HUES6 (cell line): ENCODE results near the gene TMEM140.
A peak's percentile ranks its signal among the peaks of the same experiment; 100 is the strongest.

Source experiments
- H3K27ac ChIP-seq: 2 replicates; pipeline ENCODE4 v1.7.0; 2013; ENCODE audit warnings: low read depth, mild to moderate bottlenecking, low read length, inconsistent platforms
- H3K27me3 ChIP-seq: 2 replicates; pipeline ENCODE4 v1.6.1; 2013; ENCODE audit warnings: low read length; ENCODE audit not compliant: control insufficient read depth, insufficient read depth
- H3K36me3 ChIP-seq: 2 replicates; pipeline ENCODE4 v1.6.1; 2013; ENCODE audit warnings: low read length; ENCODE audit not compliant: control insufficient read depth, insufficient read depth
- H3K4me1 ChIP-seq: 2 replicates; pipeline ENCODE4 v1.6.1; 2013; ENCODE audit warnings: low read length; ENCODE audit not compliant: control insufficient read depth, insufficient read depth
- H3K4me3 ChIP-seq: 2 replicates; pipeline ENCODE4 v1.5.1; 2013; ENCODE audit warnings: low read depth, low read length
- H3K9ac ChIP-seq: one replicate; pipeline ENCODE4 v1.6.1; 2013; ENCODE audit warnings: mild to moderate bottlenecking, low read length
- H3K9me3 ChIP-seq: 2 replicates; pipeline ENCODE4 v1.6.1; 2013; ENCODE audit warnings: low read depth, low read length; ENCODE audit not compliant: control insufficient read depth, insufficient read depth

The TMEM140 gene

DNA sequence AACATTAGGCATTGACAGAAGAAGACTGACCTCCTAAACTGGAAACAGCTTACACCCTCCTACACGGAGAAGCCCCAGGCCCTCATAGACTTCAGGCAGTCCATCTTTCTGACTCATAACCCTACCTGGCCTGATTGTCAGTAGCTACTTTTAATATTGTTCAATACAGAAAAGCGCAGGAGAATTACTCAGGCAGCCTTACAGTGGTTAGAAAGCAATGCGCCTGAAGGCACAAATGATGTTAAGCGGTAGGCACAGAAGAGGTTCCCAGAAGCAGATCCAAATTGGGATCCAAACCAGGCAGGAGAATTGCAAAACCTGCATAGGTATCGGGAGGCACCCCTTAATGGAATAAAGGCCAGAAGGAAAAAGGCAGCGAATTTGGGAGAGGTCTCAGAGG is 28.1 kb downstream of the TMEM140 start:
- Histone ChIP-seq H3K27ac (no peak overlapping the region; the same call in 1 of the 2 replicates), H3K36me3 (no peaks in the 10 kb centered on the region), H3K4me3 (no peak overlapping the region), H3K27me3 (no peaks in the 10 kb centered on the region), H3K9me3 (peaks cover 27% of the 10 kb centered on the region), H3K9ac (no peak overlapping the region), H3K4me1 (peaks cover 27% of the 10 kb centered on the region)

DNA sequence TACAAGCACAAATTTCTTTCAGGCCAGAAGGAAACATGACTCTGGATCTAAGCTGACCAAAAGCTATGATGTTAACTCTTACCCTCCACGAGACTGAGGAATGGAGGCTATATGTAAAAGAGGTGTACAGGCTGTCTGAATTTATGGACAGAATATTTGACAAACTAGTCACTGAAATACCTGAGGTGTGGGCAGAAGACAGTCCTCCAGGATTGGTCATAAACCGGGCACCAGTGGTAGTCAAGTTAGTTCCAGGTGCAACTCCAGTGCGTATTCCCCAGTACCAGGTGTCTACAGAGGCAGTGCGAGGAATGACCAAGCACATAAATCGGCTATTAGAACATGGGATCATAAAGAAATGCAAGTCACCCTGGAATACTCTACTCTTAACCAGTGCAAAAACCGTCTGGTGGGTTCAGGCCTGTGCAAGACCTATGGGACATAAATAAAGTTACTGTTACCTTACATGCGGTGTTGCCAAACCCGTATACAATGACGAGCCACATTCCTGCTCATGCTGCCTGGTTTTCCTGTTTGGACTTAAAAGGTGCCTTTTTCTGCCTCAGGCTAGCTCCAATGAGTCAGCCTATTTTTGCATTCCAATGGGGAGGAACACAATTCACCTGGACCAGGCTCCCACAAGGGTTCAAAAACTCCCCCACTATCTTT is 29.3 kb downstream of the TMEM140 start:
- no peak overlapping the region; the same call in 1 of the 2 replicates for H3K4me3 ChIP-seq
- H3K9ac ChIP-seq, result peak overlapping the region; percentile 47
- no peaks in the 10 kb centered on the region for H3K27me3 ChIP-seq
- peak overlapping the region; percentile 58 for H3K27ac ChIP-seq
- peaks cover 39% of the 10 kb centered on the region for H3K9me3 ChIP-seq
- peaks cover 9% of the 10 kb centered on the region for H3K36me3 ChIP-seq
- H3K4me1 ChIP-seq, result peaks cover 20% of the 10 kb centered on the region

DNA sequence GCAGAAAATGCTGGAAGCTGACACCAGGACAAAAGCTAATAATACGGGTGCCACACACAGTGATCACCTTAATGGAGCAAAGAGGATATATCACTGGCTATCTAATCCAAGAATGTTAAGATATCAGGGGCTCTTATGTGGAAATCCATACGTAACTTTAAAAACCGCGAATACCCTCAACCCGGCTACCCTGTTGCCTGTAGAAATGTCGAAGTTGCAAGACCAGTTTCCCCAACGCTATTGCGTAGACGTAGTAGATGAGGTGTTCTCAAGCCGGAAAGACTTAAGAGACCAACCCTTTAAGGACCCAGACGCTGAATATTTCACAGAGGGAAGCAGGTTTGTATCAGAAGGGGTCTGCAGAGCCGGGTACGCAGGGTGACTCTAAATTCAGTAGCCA is 30.5 kb downstream of the TMEM140 start:
- peaks cover 51% of the 10 kb centered on the region for H3K9me3 ChIP-seq

DNA sequence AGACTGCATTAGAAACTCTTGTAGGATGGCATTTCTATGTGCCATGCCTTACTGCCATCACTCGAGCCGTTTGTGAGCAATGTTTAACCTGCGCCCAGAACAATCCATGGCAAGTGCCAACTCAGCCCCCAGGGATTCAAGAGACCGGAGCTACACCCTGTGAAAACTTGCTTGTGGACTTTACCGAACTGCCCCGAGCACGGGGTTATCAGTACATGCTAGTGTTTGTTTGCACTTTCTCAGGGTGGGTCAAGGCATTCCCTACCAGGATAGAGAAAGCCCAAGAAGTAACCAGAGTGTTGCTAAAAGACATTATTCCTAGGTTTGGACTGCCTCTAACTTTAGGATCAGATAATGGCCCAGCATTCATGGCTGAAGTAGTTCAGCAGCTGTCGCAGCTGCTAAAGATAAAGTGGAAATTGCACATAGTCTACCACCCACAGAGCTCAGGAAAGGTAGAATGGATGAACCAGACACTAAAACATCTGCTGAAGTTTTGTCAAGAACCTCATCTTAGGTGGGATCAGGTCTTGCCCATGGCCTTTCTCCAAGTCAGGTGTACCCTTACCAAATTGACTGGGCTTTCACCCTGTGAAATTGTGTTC is 31.6 kb downstream of the TMEM140 start:
- Histone ChIP-seq H3K27ac (no peak overlapping the region), H3K27me3 (no peaks in the 10 kb centered on the region), H3K9ac (no peak overlapping the region), H3K4me3 (no peak overlapping the region), H3K4me1 (peaks cover 20% of the 10 kb centered on the region), H3K36me3 (peaks cover 30% of the 10 kb centered on the region), H3K9me3 (peaks cover 53% of the 10 kb centered on the region)

More for the DNA sequence above, 30.5 kb downstream of the TMEM140 start:
- Histone ChIP-seq H3K4me3 (no peak overlapping the region), H3K27me3 (no peaks in the 10 kb centered on the region), H3K27ac (peak overlapping the region; percentile 58; the same call in 1 of the 2 replicates), H3K4me1 (peaks cover 20% of the 10 kb centered on the region), H3K36me3 (peaks cover 21% of the 10 kb centered on the region), H3K9ac (no peak overlapping the region)

DNA sequence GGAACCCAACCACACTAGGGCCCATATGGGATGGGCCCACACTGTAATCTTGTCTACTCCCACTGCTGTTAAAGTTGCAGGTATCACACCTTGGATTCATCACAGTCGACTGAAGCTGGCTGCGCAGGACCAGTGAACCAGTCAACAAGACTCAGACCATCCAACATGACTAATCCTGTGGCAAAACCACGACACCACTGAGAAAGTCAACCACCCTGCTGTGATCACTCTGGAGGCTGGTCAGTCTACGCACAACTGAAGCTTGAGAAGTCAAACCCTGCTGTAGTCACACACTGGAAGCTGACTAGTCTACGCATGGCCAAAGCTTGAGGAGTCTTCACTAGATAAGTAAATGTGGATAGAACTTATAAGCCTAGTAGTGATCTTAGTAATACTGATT is 32.2 kb downstream of the TMEM140 start:
- Histone ChIP-seq H3K27me3 (no peaks in the 10 kb centered on the region), H3K9me3 (peaks cover 53% of the 10 kb centered on the region), H3K4me3 (no peak overlapping the region), H3K4me1 (peaks cover 20% of the 10 kb centered on the region), H3K27ac (no peak overlapping the region), H3K9ac (no peak overlapping the region), H3K36me3 (peaks cover 35% of the 10 kb centered on the region)

DNA sequence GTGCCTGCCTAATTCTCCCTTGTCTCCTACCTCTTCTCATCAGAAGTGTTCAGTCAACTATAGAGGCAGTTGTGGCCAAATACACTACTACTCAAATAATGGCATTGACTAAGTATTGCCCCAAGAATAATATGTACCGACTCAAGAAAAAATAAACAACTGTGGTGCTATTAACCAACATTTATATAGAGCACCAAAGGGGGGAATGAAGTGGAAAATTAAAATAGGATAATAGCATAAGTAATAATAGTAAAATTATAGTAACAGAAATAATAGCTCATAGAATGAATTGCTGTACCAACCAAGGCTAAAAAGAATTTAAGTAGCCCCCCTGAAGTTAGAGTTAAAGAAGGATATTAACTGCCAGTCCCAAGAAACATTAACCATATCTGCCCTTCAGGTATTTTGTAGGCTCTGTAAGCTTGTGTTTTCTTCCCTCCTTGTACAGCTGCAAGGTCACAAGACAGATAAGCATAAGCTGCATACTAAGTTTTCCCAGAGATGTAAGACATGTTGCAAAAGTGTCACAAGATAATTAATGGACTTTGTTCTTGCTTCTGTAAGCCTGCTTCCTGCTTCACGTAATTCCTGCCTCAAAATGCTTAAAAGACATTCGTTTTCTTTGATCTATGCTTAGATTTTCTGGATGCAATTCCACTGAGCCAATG is 33.5 kb downstream of the TMEM140 start:
- H3K27ac ChIP-seq, result no peak overlapping the region
- H3K4me3 ChIP-seq, result no peak overlapping the region
- peaks cover 53% of the 10 kb centered on the region for H3K9me3 ChIP-seq
- peaks cover 47% of the 10 kb centered on the region for H3K36me3 ChIP-seq
- H3K27me3 ChIP-seq, result no peaks in the 10 kb centered on the region
- H3K9ac ChIP-seq, result no peak overlapping the region
- H3K4me1 ChIP-seq, result peaks cover 19% of the 10 kb centered on the region

DNA sequence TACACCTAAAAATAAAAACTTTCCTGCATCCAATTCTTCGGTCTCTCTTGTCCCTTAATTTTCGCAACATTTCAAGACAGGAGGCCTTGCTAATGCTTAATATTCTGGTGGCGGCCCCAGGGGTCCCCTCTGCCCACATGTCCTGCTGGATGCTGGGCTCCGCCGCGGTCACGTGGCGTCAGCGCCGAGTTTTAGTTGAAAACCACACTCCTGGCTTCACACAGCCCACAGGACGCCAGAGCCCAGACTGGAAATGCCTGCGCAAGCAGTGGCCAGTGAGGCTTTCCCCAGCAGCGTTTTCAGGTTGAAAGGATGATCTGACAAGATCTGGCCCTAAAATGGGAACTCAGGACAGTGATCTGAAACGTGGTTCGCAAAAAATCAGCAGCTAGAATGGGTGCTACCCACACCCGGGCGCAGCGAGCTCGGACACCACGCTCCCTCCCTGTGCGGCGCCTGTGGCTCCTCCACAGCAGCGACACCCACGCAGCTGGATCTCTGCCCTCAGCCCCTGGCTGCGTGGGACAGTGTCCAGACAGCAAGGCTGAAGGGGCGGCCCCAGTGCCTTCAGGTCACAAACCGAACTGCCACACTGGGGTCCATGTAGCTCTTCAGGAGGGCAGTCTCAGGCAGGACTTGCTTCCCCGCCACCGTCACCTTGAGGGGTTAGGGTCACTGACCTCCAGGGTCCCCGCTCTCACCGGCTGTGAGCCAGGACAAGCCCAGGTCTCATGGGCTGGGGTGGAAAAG is 34.2 kb downstream of the TMEM140 start:
- Histone ChIP-seq H3K36me3 (peaks cover 54% of the 10 kb centered on the region), H3K9ac (no peak overlapping the region), H3K9me3 (peaks cover 53% of the 10 kb centered on the region), H3K4me3 (no peak overlapping the region), H3K27ac (no peak overlapping the region), H3K27me3 (no peaks in the 10 kb centered on the region), H3K4me1 (peaks cover 12% of the 10 kb centered on the region)

DNA sequence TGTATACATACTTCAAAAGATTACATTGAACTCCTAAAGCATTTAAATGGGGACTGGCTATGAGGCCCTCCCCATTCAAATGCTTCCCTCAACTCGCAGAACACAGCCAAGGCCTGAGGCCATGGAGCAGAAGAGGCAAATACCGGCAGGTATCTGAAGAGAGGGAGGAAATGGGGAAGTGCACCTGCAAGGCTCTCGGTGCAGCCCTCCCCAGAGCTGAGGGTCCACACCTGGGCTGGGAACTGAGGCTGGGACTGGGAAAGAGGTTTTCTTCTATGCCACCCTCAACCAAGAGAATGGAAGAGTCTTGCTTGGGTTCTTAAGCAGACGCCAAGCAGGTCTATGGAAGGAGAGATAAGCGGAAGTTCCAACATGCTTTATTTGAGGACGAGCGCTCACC is 35.6 kb downstream of the TMEM140 start:
- no peak overlapping the region for H3K27ac ChIP-seq
- no peaks in the 10 kb centered on the region for H3K4me1 ChIP-seq
- peaks cover 50% of the 10 kb centered on the region for H3K9me3 ChIP-seq
- peaks cover 65% of the 10 kb centered on the region for H3K36me3 ChIP-seq
- no peak overlapping the region for H3K9ac ChIP-seq
- no peak overlapping the region for H3K4me3 ChIP-seq
- H3K27me3 ChIP-seq, result no peaks in the 10 kb centered on the region

DNA sequence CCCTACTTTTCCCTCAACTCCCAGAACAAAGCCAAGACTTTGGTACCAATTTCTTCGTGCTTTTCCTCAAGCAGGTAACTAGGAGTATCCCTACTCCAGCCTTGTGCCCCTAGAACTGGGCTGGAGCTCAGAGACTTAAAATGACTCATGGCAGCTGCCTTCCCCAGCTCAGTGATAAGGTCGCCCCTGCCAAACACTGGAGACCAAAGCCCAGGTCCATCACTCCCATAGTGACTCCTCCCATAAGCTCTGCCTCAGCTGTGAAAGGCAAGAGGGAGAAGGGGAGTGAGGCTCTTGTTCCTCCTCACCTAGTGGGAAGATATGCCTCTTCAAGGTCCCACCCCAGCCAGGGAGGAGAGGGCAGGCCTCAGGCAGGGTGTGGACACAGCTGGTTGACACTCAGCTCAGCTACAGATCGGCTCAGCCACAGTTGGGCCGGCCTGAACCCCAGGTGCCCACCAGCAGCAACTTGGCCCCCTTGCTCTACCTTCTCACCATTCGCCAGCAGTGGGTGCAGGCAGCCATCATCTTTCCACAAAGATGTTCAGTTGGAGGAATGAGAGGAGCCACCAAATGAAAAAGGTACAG is 36.5 kb downstream of the TMEM140 start:
- Histone ChIP-seq H3K27ac (no peak overlapping the region), H3K4me1 (no peaks in the 10 kb centered on the region), H3K27me3 (no peaks in the 10 kb centered on the region), H3K9ac (no peak overlapping the region), H3K9me3 (peaks cover 43% of the 10 kb centered on the region), H3K4me3 (no peak overlapping the region), H3K36me3 (peaks cover 73% of the 10 kb centered on the region)

DNA sequence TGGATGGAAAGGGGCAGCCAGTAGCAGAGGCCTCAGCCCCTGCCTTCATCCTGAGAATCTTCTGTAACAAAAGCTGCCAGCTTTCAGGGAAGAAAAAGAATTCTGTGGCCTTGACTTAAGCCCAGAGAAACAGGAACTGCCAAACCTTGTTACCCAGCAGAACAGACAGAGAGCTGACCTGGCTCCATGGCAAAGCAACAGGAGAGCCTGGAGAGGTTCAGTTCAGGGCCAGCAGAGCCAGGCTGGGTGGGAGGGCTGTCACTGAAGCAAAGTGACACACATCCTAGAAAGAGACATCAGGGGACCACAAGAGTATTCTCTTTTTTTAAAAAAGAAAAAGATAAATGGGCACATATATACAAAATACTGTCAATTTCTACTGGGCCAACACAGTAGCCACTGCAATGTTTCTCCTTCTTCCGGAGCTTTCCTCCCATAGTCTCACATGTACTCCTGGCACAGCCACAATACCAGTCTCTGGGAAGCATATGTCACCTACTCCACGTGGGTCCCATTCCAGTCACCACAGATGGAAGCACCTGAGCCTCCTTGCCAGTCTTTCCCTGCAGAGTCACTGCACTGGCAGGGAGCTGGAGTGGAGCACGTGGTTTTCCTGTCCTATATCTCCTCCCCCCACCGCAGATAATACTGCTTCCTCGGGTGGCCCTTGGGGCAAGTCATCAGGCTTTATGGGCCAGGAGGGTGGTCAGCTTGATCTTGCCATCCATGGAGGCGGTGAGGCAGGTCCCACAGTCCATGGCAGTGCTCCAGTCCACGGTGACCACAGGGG is 37.8 kb downstream of the TMEM140 start:
- Histone ChIP-seq H3K9me3 (peaks cover 29% of the 10 kb centered on the region), H3K9ac (no peak overlapping the region), H3K27me3 (no peaks in the 10 kb centered on the region), H3K4me1 (no peaks in the 10 kb centered on the region), H3K4me3 (no peak overlapping the region), H3K36me3 (peaks cover 74% of the 10 kb centered on the region), H3K27ac (no peak overlapping the region)
